Peyer's patch (tissue), 4 donors: ENCODE measurements around the gene SPATA2L. TPM values are rescaled to one million over a fixed set of nuclear protein-coding genes. Genes with fewer than 3 reads are reported as not detected.

Source experiments
- DNase-seq, 3 donors: peaks; one replicate each; pipeline ENCODE4 v3.0.0-alpha.2; 2017 to 2019
- H3K27ac ChIP-seq, 4 donors: fragments of 200-600 bp; sonication (generic); one replicate each; pipeline ENCODE4 v1.5.1; 2016 to 2019
- H3K27me3 ChIP-seq, 2 donors: fragments of 200-600 bp; sonication (generic); one replicate each; pipeline ENCODE4 v1.5.1; 2019
- H3K36me3 ChIP-seq, 3 donors: fragments of 200-600 bp; sonication (generic); one replicate each; pipeline ENCODE4 v1.5.1; 2016 to 2019
- H3K4me1 ChIP-seq, 4 donors: fragments of 200-600 bp; sonication (generic); one replicate each; pipeline ENCODE4 v1.5.1; 2016 to 2019
- H3K4me3 ChIP-seq, 4 donors: fragments of 200-600 bp; sonication (generic); 1 replicate in 3 of 4; 2 replicates in 1 of 4; pipeline ENCODE4 v1.5.1; 2016 to 2019; ENCODE audit warnings: mild to moderate bottlenecking in 1 of 4
- H3K9me3 ChIP-seq, 4 donors: fragments of 200-600 bp; sonication (generic); one replicate each; pipeline ENCODE4 v1.5.1; 2016 to 2019; ENCODE audit warnings: mild to moderate bottlenecking in 1 of 4
- POLR2A ChIP-seq, 2 donors: fragments of 450-650 bp; IDR thresholded peaks; one replicate each; pipeline ENCODE4 v1.5.1; 2017; ENCODE audit warnings: antibody characterized with exemption in 2 of 2, mild to moderate bottlenecking in 2 of 2, moderate library complexity in 2 of 2
- total RNA-seq, 4 donors: library from RNA; depleted of rRNA; stranded (reverse); fragments of >200 nt; gene quantifications; one replicate each; pipeline ENCODE4 v1.1.0, GENCODE V29; 2016
- TF ChIP-seq, protein P1 (sequence below), 6 experiments: fragments of 450-650 bp in 4 of 6; fragments of 200-600 bp in 2 of 6; sonication (generic) in 1 of 6; IDR thresholded peaks; one replicate each; pipeline ENCODE4 v1.5.1; 2017 to 2019; ENCODE audit warnings: antibody characterized with exemption in 6 of 6, mild to moderate bottlenecking in 3 of 6, moderate library complexity in 1 of 6

Gene SPATA2L
- total RNA-seq, 4 donors from 2014 or later, result 19.0 to 44.7 (median 36.7) TPM

DNA sequence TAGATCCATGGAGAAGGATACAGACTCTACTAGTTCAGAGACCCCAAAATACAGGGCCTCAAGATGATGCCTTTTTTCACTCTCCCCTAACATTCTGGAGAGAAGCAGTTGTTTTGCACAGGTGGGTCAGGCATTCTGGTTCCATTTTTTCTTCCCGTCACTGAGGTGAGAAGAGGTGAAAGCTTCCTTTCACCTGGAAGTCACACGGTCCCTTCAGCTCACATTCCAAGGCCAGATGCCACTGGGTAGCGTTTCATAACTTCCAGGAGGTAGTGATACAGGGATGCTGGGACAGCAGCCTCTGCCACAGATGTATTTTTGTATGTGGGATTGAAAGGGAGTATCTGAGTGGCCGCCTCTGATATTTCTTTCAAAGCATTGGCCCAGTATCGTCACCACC, 13.1 kb downstream of the SPATA2L start:
- H3K27ac ChIP-seq, result peak overlapping the region in 2 of 4 donors; percentile 41 to 93
- H3K36me3 ChIP-seq, result peaks cover 0 to 38% (median 3%) of the 10 kb centered on the region in 3 donors
- no peaks in the 10 kb centered on the region for H3K27me3 ChIP-seq
- TF ChIP-seq, protein P1, sequence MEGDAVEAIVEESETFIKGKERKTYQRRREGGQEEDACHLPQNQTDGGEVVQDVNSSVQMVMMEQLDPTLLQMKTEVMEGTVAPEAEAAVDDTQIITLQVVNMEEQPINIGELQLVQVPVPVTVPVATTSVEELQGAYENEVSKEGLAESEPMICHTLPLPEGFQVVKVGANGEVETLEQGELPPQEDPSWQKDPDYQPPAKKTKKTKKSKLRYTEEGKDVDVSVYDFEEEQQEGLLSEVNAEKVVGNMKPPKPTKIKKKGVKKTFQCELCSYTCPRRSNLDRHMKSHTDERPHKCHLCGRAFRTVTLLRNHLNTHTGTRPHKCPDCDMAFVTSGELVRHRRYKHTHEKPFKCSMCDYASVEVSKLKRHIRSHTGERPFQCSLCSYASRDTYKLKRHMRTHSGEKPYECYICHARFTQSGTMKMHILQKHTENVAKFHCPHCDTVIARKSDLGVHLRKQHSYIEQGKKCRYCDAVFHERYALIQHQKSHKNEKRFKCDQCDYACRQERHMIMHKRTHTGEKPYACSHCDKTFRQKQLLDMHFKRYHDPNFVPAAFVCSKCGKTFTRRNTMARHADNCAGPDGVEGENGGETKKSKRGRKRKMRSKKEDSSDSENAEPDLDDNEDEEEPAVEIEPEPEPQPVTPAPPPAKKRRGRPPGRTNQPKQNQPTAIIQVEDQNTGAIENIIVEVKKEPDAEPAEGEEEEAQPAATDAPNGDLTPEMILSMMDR (IDR thresholded peaks at IDR 0.05), result no peak
- no peak for TF ChIP-seq POLR2A (IDR thresholded peaks at IDR 0.05)
- no peak overlapping the region for H3K4me3 ChIP-seq
- DNase-seq, result no peak
- no peaks in the 10 kb centered on the region for H3K9me3 ChIP-seq
- peaks cover 3 to 16% (median 8%) of the 10 kb centered on the region in 4 donors for H3K4me1 ChIP-seq

DNA sequence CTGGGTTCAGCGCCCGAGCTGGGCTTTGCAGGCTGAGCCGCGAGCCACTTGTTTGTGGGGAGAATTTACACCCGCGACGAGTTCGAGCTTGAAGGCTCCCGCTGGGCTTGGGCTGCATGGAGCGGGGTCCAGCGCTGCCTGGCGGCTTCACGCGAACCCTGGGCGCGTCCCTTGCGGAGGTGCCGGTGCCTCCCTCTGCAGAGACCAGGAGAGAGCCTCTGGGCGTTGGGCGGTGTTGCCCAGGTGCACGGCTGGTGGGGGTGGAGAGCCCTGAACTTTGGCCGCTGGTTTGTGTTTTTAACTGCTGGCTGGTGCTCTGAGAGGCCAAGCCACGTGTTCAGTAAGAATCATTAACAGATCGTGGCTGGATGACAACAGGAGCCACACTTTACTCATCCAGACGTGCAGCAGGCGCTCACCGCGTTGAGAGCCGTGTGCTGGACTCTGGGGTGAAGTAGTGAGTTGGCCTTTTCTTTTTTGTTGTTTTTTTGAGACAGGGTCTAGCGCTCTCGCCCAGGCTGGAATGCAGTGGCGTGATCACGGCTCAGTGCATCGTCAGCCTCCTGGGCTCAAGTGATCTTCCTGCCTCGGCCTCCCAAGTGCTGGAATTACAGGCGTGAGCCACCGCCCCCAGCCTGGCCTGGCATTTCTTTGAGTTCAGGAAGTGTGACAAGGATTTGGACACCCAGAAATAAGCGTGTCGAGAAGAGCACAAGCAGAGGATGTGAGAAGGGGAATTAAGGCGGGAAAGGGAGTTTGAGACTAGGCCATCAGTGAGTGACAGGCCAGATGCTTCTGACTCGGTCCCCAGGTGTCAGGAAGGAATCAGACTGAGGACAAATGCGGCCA, 14.2 kb downstream of the SPATA2L start:
- no peaks in the 10 kb centered on the region for H3K9me3 ChIP-seq
- DNase-seq, result peak in 2 of 3 donors; percentile 90 to 93
- H3K27me3 ChIP-seq, result no peaks in the 10 kb centered on the region
- H3K4me1 ChIP-seq, result peaks cover 3 to 16% (median 8%) of the 10 kb centered on the region in 4 donors
- H3K27ac ChIP-seq, result peak overlapping the region; percentile 82 to 93 (median 90)
- peak; percentile 90 to 92 for TF ChIP-seq POLR2A (IDR thresholded peaks at IDR 0.05)
- TF ChIP-seq, protein P1 (IDR thresholded peaks at IDR 0.05), result peak in 2 of 6 experiments; percentile 2 to 9
- peaks cover 0 to 27% (median 3%) of the 10 kb centered on the region in 3 donors for H3K36me3 ChIP-seq
- H3K4me3 ChIP-seq, result peak overlapping the region; percentile 76 to 88 (median 81)

DNA sequence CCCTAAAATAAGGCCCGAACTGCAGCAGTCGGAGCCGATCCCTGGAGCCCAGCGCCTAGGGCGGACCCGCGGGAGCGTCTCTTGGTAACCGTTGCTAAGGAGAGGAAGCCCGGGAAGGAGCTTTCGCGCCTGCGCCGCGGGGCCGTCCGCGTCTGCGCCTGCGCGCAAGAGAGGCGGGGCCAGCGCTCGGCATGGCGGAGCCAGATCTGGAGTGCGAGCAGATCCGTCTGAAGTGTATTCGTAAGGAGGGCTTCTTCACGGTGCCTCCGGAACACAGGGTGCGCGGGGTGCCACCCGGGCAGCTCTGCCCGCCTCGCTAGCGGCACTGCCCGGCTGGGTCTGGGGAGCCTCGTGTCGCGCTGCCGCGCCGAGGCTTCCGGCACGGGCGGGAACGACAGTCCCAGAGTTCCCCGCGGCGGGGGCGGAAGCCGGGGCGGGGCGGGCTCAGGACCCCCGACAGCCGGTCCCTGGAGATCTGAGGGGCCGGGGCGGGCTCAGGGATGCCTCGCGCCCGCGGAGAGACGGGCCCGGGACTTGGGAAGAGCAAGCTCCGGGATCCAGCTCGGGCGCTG, 14.9 kb downstream of the SPATA2L start, which contains the start of gene CDK10:
Gene CDK10 (plus strand): TSS at position 170 of the 572 bp plus-strand sequence. CDS start 22 bp downstream, at position 192.
- peak; percentile 74 to 95 (median 95) for DNase-seq
- Histone ChIP-seq H3K9me3 (no peaks in the 10 kb centered on the region), H3K27ac (peak within 1 kb of the TSS; percentile 82 to 93 (median 90)), H3K4me1 (peaks cover 3 to 16% (median 8%) of the 10 kb centered on the region in 4 donors), H3K4me3 (peak within 1 kb of the TSS; percentile 76 to 88 (median 81)), H3K36me3 (peaks cover 0 to 20% (median 3%) of the 10 kb centered on the region in 3 donors), H3K27me3 (no peaks in the 10 kb centered on the region)
- TF ChIP-seq, protein P1 (IDR thresholded peaks at IDR 0.05), result no peak
- peak; percentile 43 to 80 for TF ChIP-seq POLR2A (IDR thresholded peaks at IDR 0.05)

DNA sequence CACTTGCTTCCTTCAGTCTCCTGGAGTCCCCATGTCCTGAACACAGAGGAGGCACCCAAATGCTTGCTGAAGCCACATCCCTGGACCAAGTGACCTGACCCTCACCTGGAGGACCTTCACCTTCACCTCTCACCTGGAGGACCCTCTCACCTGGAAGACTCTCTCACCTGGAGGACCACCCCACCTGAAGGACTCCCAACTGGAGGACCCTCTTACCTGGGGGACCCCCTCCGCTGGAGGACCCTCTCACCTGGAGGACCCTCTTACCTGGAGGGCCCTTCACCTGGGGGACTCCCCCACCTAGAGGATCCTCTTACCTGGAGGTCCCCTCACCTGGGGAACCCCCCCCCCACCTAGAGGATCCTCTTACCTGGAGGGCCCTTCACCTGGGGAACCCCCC, 15.6 kb downstream of the SPATA2L start:
- TF ChIP-seq, protein P1 (IDR thresholded peaks at IDR 0.05), result no peak
- no peak for TF ChIP-seq POLR2A (IDR thresholded peaks at IDR 0.05)
- DNase-seq, result no peak
- Histone ChIP-seq H3K36me3 (peaks cover 0 to 14% (median 3%) of the 10 kb centered on the region in 3 donors), H3K27me3 (no peaks in the 10 kb centered on the region), H3K9me3 (no peaks in the 10 kb centered on the region), H3K4me3 (peak overlapping the region in 1 of 4 donors; percentile 88), H3K4me1 (peaks cover 3 to 16% (median 8%) of the 10 kb centered on the region in 4 donors), H3K27ac (no peak overlapping the region)

DNA sequence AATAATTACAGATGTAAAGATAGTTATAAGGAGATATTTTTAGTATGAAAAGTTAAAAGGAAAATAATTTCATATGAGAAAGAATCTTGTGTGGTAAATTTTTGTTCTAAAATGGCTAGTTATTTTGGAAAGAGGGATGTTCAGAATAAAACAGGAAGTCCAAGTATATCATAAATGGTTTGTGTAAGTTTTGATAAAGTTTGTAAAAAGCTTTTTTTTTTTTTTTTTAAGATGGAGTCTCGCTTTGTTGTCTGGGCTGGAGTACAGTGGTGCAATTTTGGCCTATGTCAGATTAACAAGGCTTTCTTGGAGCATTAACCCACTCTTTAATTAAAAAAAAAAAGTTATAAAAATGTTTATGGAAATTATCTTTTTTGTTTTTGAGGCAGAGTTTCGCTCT, 23.2 kb downstream of the SPATA2L start:
- TF ChIP-seq POLR2A (IDR thresholded peaks at IDR 0.05), result no peak
- TF ChIP-seq, protein P1 (IDR thresholded peaks at IDR 0.05), result no peak
- Histone ChIP-seq H3K36me3 (no peaks in the 10 kb centered on the region), H3K9me3 (no peaks in the 10 kb centered on the region), H3K4me1 (no peaks in the 10 kb centered on the region), H3K27ac (no peak overlapping the region), H3K4me3 (no peak overlapping the region), H3K27me3 (no peaks in the 10 kb centered on the region)
- DNase-seq, result no peak
